Measurements from ENCODE around the gene SLC6A11. TPM values are rescaled to one million over a fixed set of nuclear protein-coding genes. Genes with fewer than 3 reads are reported as not detected.

The SLC6A11 gene
- total and polyA plus RNA-seq, 2 of the 8 experiments (the other 6 are each of a cell fraction or from before 2014, with no cell fraction given) = 0.78 to 1.5 TPM

DNA sequence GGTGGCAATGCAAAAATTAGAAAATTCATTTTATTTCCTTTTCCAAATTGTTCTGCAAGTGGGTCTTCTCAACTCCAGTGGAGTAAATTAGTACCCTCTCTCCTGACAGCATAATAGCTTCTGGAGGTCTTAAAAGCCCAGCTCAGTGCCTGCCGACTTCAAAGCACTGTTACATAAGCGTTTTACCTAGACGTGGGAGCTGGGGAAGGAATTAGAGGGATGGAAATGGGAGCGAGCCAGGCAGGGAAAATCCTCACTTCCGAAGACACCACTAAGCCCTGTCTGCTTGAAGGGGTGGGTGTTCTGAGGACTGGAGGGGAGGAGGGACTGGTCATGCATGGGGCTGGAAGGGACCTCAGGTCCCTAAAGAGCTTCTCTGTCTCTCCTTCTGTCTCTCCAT lies 99.3 kb downstream of the SLC6A11 start:
- 74% methylated on average over 5 of the region's 5 CpGs; no CpG with 5 or more reads in 1 of the 2 experiments for WGBS, 2 experiments (ENCODE audit: extremely low coverage in 1 of 2, insufficient coverage in 1 of 2, insufficient read length in 1 of 2, insufficient replicate concordance in 2 of 2, low coverage in 1 of 2, low lambda C conversion rate in 2 of 2, missing lambda C conversion rate in 1 of 2)
- POLR2A ChIA-PET (ENCODE audit: partially characterized antibody) = no interaction called here
- H3K9ac ChIP-seq (replicated peaks in 1 of 4; ENCODE audit: extremely low read depth in 1 of 4, low read depth in 3 of 4, low read length in 3 of 4) = no peak overlapping the region

More for the DNA sequence above, 99.3 kb downstream of the SLC6A11 start:
- DNase-seq (ENCODE audit: low read depth in 1 of 2, low spot score in 2 of 2) (no peak), FAIRE-seq (no peak)
- Histone ChIP-seq H3K23ac (ENCODE audit: insufficient read length) (no peak overlapping the region), H3K18ac (ENCODE audit: extremely low read depth, low read length) (no peak overlapping the region), H3K14ac (ENCODE audit: insufficient read length) (no peak overlapping the region), H3K9me3 (ENCODE audit: insufficient read depth in 2 of 2, low read depth in 1 of 2, low read length in 1 of 2) (no peaks in the 10 kb centered on the region), H2BK5ac (ENCODE audit: low read depth, low read length) (no peak overlapping the region), H3K36me3 (ENCODE audit: control insufficient read depth in 2 of 4, insufficient read depth in 4 of 4, low read length in 3 of 4) (no peaks in the 10 kb centered on the region), H4K8ac (ENCODE audit: extremely low read depth, insufficient read depth, low read length) (no peak overlapping the region), H3K4ac (replicated peaks; ENCODE audit: insufficient read length, low read depth, low read length) (no peak overlapping the region), H2BK12ac (ENCODE audit: low read depth, low read length) (no peak overlapping the region), H3K4me2 (ENCODE audit: insufficient read depth in 1 of 2, low read depth in 2 of 2, low read length in 2 of 2) (no peak overlapping the region), H2BK15ac (ENCODE audit: low read length) (no peak overlapping the region), H3K4me1 (replicated peaks in 1 of 4; ENCODE audit: control insufficient read depth in 3 of 4, insufficient read depth in 4 of 4, low read length in 3 of 4) (no peaks in the 10 kb centered on the region), H3K56ac (replicated peaks; ENCODE audit: insufficient read length, low read depth, low read length) (no peak overlapping the region), H3K4me3 (ENCODE audit: extremely low read depth in 1 of 4, insufficient read depth in 2 of 4, low read depth in 3 of 4, low read length in 4 of 4) (no peak overlapping the region), H2BK20ac (ENCODE audit: low read length) (no peak overlapping the region), H3K79me1 (ENCODE audit: low read depth, low read length) (no peaks in the 10 kb centered on the region), H2AK5ac (ENCODE audit: low read depth, low read length) (no peak overlapping the region), H2AFZ (ENCODE audit: low read length) (no peak overlapping the region), H3K27me3 (replicated peaks in 1 of 4; ENCODE audit: control insufficient read depth in 3 of 4, extremely low read depth in 1 of 4, insufficient read depth in 3 of 4, low read length in 3 of 4) (no peaks in the 10 kb centered on the region), H4K20me1 (replicated peaks in 1 of 2; ENCODE audit: control insufficient read depth in 1 of 2, insufficient read depth in 2 of 2, low read length in 2 of 2) (no peaks in the 10 kb centered on the region), H4K5ac (ENCODE audit: insufficient read length, low read depth, low read length) (no peak overlapping the region), H4K91ac (replicated peaks; ENCODE audit: insufficient read length, low read length) (no peak overlapping the region), H3K27ac (ENCODE audit: low read depth, low read length) (no peak overlapping the region), H2BK120ac (replicated peaks; ENCODE audit: low read depth, low read length) (no peak overlapping the region), H3K23me2 (ENCODE audit: low read depth, low read length) (no peaks in the 10 kb centered on the region), H3K79me2 (ENCODE audit: control insufficient read depth in 1 of 2, insufficient read depth in 2 of 2, low read length in 2 of 2) (no peaks in the 10 kb centered on the region)
- CTCF ChIA-PET (ENCODE audit: partially characterized antibody) = interaction anchor here (0.6 to 3.0 kb wide), 8 partner anchors 12 to 145 kb away, joined by 3 to 10 read pairs (median 3); no protein-coding TSS in a partner anchor
- TF ChIP-seq TAF7 (optimal IDR thresholded peaks at IDR 0.05; ENCODE audit: borderline replicate concordance, low read depth, low read length) = no peak
- no peak for TF ChIP-seq BACH1 (IDR thresholded peaks at IDR 0.05; ENCODE audit: low read length)
- TF ChIP-seq TCF12 (IDR thresholded peaks at IDR 0.05; ENCODE audit: low read depth, low read length) = no peak
- TF ChIP-seq KDM1A (IDR thresholded peaks at IDR 0.05; ENCODE audit: borderline replicate concordance, low read length) = no peak
- no peak for TF ChIP-seq BRCA1 (IDR thresholded peaks at IDR 0.05; ENCODE audit: low read depth, low read length)
- no peak for TF ChIP-seq CBX8 (IDR thresholded peaks at IDR 0.05; ENCODE audit: borderline replicate concordance, low read depth, low read length)
- no peak for TF ChIP-seq JUN (IDR thresholded peaks at IDR 0.05; ENCODE audit: low read depth, low read length)

Data from H1 (cell line).